TTC549 (cell line): ENCODE measurements around the gene PROP1.
"Not testable (repeated sequence)": the region's sequence is repeated elsewhere in the genome, so short reads cannot be mapped to it uniquely, and the experiment has no call there.

Experiments used
- FAIRE-seq: peaks from 2 replicates; lab custom pipeline; 2012; peaks lifted over from hg19 to GRCh38; lab: Jason Lieb, UNC

The PROP1 gene

DNA sequence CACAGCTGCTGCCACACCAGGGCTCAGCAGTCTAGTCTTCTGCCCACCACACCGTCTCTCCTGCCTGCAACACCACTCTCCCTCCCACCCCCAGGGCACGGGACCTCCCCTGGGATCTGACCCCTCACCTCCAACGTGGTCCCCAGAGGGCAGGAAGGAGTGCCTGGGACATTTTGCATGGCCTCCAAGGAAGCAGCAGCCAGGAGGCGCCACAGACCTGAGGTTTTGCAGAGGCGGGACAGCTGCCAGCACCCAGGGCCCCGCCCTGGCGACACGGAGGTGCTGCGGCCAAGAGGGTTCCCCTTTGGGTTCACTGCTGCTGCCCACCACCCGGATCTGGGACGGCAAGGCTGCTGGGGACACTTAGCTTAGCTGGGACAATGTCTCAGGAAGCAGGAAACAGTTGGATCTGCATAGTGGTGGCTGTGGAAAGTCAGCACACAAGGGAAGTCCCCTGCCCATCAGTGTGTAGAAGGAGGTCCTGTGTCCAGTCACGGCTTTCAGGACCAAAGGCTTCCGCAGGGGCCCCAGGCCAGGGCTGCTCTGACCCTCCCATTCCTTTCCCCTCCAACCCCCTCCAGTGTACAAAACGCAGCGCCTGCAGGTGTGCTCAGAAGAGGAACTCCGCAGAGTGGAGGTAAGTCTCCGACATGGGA lies 13.8 kb downstream of the PROP1 start:
- no peak for FAIRE-seq

DNA sequence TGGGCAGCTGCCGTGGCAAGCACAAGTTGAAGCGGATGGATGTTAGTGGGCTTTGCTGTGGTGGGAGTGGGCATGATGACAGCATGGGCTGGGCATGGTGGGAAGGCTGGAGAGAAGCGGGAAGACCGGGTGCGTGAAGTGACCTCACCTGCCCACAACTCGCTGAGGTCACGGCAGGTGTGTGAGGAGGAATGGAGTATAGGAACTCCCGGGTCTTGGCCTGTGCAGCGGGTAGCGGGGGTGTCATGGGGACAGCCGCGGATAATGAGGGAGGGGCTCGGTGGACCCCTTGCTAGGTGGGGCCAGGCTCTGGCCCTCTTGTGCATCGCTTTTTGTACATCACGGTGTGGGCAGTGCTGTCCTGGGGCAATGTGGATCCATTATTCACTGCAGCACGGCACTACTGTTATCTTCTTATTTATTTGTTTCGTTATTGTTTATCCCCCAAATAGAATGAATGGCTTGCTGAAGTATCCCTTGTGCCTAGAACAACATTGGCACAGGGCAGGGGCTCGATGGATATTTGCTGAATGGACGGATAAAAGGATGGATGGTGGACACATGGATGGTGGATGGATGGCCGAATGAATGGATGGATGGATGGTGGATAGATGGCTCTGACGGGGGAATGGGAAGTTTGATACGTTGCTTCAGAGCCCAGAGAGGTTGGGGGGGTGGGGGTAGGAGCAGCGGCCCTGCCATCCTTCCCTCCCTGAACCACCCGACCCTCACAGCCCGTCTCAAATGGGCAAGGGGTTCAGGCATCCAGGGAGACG lies 14.6 kb downstream of the PROP1 start:
- no peak for FAIRE-seq

DNA sequence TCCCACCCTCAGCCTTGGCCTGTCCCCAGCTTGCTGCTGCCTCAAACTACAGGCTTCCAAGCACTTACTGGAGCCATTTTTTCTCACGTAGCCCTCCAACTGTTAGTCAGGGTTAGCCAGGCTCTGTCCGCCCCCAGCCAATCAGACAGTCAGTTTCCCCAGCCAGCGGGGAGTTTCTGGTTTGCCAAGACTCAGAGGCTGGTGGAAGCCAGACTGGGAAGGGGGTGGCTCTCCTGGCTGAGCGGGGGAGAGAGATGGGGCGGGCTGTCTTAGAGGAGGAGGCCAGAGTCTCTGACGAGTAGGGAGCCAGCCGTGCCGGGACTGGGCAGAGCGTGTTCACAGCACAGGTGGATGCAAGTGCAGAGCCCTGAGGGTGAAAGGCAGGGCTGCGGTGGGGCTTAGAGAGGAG lies 15.3 kb downstream of the PROP1 start:
- FAIRE-seq: no peak

DNA sequence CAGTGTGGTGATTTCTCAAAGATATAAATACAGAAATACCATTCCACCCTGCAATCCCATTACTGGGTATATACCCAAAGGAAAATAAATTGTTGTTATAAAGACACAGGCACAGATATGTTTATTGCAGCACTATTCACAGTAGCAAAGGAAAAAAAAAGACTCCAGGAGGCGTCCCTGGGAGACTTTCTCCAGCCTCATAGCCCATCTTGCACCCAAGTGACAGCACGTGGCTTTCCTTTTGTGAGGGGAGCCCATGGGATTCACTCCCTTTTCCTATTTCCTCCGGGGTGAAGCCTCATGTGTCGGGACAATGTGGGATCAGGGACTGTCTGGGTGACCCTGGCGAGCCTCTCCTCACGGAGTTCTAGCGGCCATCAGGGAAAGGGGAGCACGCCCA lies 18.4 kb downstream of the PROP1 start:
- not testable (repeated sequence) for FAIRE-seq

DNA sequence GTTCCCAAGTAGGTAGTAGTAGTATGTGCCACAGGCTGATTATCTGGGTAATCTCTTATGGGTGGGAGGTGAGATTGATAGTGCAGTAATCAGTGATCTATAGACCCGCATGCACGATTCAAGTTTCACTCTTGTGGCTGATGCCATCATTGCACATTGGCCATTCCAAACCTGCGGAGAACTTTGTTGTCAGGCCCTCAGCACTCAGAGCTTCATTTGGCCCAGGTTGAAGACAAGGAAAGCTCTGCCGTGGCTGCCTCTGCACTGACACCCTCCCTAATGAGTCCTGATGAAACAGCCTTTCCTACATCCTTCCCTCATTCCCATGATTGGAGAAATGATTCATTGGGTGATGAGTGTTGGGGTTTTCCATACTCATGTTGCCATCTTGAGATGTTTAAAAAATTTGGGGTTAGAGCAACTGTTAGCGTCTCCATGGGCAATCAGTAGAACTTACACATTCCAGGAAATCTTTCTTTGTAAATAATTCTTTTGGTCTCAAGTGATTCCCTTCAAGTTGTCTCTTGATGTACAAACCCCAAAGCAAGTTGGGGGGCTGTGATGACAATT lies 22.9 kb downstream of the PROP1 start:
- FAIRE-seq: no peak

DNA sequence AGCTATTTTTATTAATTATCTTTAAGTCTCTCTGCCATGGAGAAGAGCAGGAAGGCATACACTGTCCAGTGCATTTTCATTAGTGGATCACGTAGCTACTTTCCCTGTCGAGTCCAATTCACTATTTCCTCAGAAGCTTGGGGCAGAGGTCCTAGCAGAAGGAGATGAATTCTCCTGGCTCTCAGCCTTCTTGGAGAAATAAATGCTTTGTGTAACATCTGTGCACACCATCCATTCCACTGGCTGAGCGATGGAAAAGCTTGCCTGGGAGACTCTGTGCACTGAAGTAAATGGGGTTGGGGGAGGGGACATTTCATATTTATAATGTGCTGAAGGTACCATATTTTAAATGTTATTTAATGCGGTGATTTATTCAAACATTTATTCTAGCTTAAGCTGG lies 23.4 kb downstream of the PROP1 start:
- FAIRE-seq: no peak

DNA sequence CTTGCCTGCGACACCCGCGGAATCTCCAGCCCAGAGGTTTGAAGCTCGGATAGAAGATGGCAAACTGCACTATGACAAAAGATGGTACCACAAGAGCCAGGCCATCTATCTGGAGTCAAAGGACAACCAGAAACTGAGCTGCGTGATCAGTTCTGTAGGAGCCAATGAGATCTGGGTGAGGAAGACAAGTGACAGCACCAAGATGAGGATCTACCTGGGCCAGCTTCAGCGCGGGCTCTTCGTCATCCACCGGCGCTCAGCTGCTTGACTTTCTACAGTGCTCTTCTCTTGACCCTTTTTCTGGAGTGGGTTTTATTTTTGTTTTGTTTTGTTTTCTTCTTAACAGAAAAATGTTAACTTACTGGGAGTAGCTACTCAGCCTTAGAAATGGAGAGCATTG lies 24.0 kb downstream of the PROP1 start:
- not testable (repeated sequence) for FAIRE-seq

DNA sequence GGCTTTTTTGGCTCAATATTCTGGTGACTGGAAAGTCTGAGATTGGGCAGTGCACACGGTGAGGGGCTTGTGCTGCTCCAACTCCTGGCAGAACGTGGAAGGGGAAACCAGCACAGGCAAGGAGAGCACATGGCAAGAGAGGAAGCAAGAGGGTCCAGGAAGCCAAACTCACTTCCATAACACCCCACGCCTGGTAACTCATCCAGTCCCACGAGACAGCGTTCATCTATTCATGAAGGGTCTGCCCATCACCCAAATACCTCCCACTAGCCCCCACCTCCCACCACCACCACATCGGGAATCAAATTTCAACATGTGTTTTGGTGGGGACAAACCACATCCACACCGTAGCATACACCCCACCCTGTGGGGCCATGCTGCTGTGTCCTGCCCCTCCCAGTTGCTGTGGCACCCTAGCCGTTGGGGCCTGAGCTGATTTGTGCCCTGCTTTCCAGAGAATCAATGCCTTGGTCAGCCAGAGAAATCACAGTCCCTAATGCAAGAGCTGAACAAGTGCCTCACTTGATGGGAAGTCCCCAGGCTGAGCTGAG lies 27.3 kb downstream of the PROP1 start:
- no peak for FAIRE-seq

DNA sequence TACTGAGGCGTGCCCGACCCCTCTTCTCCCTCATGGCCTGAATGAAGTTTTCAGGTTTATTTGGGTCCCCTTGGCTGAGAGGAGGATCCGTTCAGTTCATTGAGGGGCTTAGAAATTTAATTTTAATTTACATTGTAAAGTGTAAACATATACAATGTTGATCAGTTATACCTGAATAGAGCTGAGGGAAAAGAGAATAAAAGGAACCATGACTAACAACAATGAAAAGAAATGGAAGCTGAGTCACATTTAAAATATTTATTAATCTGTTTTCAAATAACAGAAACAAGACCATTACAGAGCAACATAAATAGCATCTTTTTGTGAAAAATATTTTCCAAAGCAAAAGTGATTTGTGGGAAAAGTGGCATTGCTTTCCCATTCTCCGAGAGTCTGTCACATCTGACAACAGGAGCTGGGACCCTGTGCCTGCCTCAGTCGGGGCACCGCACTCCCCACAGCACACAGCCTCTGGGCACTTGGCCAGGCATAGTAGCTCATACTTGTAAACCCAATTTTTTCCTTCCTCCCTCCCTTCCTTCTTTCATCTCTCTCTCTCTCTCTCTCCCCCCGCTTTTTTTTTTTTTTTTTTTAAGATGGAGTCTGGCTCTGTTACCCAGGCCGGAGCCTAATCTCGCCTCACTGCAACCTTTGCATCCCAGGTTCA lies 28.7 kb downstream of the PROP1 start:
- no peak for FAIRE-seq

DNA sequence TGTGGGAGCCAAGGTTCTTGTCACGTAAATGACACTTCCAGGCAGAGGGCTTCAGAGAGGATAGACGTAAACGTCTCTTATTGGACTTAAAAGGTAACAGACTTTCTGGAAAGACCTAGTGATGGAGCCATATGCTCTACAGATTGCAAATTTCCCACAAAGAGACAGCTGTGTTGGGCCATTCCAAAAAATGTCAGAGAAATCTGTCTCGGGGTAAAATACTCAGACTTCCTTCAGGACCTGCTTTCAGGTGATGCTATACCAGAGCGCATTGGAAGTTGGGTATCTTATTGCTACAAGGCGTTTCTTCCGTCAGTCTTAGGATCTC lies 29.2 kb downstream of the PROP1 start:
- no peak for FAIRE-seq

DNA sequence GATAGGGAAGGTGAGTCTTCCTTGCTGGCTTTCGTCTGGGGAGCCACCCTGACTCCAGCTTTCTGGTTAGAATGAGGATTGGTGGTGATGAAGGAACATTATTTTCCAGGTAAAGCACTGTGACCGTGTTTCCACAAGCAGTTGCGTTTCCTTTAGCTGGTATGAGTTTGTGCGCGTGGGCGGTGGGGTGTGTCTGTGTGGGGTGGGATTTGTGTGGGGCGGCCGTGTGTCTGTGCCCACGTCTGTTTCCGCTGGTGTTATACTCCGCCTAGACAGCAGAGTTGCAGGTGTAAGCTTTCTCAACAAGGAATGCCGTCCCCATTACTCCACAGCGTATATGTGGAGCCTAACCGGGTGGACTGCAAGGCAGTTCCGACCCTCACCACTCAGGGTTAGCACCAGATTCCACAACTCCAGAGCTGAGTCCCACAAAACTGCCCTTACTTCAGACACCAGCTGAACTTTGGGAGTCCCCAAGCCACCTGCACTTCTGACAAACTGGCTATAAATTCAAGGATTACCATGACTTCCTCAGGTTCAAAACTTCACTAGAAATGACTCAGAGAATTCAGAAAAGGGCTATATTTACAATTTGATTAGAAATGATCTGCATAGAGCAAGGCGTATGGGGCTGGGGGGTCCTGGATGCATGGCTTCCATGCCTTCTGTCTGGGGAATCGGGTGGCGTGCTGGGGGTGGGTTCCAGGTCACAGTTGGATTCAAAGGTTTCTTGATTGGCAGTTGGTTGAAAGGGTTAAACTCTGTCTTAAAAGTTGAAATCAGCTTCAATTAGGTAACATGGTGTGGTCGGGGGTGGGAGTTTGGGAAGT lies 29.8 kb downstream of the PROP1 start:
- FAIRE-seq: no peak

DNA sequence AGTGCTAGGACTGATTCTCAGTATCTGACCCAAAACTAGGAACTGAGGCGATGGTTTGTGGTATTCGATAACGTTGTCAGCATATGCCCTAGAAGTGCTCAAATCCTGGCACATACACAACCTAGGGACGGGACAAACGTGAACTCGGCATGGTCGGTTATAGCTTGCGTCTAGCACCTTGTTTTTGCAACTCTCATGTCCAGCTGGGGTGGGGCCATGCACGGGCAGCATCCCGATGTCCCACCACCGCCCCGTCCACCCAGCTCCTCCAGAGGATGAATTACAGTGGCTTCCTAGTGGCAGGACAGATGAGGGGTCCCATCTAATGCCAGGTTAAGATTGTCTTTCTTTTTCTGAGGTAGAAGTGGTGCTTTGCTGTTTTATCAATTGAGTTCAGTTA lies 31.6 kb downstream of the PROP1 start:
- FAIRE-seq: no peak

DNA sequence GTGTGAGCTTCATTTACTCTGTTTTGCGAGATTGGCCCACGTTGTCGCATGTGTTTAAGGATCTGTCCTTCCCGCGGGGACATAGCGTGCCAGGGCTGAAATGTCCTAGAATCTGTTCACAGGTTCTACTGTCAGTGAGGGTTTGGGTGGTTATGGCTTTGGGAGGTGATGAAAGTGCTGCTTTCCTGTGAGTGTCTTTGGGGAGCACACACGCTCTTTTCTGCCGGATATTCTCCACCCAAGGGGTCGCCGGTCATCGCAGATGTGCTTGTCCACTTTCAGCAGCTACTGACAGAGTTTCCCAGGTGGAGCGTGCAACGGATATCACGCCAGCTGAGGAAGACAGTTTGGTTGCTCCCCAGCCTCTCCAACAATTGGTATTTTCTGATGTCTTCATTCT lies 32.1 kb downstream of the PROP1 start:
- FAIRE-seq: no peak

DNA sequence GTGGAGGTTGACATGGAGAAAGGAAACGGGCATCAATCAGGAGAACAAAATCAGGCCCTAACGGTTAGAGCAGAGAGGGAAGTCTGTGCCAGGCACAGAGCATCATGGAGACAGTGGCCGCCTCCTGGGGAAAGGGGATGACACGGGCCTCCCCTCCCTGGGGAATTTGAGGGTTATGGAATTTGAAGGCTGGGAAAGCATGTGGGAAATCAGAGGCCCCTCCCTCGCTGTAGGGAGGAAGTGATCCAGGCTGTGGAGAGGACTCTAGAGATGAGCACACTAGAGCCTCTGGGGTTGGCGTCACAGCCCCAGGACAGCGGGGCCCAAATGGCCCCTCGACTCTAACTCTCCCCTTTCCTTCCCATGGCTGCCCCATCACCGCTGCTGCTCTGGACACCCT lies 36.7 kb downstream of the PROP1 start:
- FAIRE-seq: no peak

DNA sequence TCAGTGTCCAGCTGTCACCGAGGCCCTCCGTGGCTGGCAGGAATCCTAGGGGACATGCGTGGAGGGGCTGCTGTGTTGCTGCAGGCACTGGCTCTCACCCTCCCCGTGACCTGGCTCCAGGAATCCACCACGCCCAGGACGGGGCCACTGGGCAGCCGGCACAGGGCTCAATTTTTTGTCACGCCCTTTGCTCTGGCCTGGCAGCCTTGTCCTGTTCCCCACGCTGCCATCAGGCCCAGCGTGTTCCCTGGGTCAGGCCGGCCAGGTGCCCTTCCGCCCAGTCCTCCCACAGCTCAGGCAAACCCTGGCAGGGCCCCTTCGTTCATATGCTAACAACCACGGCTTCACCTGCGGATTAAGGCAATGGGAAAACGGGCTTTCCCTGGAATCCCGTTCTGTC lies 37.3 kb downstream of the PROP1 start:
- FAIRE-seq: no peak

DNA sequence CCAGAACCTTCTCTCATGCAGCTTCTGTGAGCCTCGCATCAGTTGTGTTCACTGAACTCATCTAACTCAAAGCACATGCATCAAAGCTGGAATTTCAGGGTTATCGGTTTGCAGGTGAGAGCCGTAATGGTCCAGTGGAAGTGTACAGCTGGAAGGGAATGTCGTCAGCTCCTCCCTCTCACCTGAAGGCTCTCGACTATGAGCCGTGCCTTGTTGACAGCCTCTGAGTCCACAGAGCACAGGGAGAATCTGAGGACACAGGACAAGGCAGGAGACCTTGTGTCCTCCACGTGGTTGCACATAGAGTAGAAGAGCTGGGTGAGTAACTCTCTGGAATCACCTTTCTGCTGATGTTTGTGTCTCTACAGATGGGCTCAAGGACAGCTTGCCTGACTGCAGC lies 38.8 kb downstream of the PROP1 start:
- FAIRE-seq: no peak

DNA sequence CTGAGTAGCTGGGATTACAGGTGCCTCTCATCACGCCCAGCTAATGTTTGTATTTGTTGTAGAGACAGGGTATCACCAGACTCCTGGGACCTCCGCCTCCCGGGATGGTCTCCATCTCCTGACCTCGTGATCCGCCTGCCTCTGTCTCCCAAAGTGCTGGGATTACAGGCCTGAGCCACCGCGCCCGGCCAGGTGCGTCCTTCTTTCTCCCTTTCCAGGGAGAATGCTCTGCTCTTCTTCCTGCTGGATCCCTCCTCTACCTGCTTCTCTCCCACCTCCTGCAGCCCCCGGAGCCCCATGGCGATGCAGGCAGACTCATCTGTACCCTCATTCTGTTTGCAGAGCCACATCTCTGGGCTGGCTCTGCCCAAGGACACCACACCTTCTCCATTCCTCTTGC lies 42.9 kb downstream of the PROP1 start:
- FAIRE-seq: not testable (repeated sequence)

DNA sequence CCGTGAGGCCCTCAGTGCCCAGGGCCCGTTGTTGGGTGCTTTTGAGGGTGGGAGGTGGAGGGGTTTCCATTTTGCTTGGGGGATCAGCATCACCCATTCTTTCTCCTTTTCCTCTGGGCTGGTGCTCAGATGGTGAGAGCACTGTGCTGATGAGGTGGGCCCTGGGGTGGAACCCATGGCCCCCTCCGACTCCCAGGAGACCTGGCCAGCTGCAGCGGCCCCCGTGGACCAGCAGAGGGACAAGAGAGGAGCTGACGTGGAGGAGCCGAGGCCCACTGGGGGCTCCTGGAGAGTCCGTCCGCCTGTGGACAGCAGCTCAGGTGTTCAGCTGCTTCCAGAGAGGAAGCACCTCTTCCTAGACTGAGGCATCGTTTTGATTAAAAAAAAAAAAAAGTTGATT lies 46.4 kb downstream of the PROP1 start:
- not testable (repeated sequence) for FAIRE-seq

DNA sequence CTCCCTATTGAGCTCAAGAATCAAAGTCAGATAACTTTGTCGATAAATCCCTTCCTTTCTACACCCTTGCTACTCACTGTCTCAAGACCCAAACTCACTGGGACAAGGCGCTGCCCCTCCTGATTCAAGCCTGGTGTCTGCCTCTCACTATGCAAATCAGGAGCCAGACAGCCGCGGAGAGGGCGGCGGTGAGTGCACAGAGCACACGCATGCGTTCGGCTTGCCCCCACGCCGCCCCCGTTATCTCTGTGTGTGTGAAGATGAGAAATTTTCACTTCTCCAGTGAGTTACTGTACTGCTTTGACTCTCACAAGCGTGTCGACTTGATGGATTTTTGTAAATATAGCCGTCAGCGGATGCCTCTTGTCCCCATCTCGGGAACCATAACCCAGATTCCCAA lies 47.0 kb downstream of the PROP1 start:
- FAIRE-seq: not testable (repeated sequence)

DNA sequence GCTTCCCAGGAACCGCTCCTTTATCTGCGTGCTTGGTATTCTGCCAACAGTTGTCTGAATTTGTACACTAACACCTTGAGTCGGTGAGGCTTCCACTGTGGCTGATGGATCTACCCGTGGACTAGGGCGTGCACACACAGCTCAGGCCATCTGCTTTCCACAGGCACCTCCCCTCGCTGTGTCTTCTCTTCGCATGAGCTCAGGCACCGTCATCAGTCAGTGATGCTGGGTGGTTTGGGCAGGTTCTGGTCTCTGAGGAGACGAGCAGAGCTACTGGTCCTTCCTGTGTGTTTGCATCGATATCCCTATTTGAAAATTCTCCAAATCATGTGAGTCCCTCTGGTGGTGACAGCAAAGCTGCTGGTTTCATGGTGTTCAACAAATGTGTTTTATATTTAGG lies 48.1 kb downstream of the PROP1 start:
- FAIRE-seq: not testable (repeated sequence)

DNA sequence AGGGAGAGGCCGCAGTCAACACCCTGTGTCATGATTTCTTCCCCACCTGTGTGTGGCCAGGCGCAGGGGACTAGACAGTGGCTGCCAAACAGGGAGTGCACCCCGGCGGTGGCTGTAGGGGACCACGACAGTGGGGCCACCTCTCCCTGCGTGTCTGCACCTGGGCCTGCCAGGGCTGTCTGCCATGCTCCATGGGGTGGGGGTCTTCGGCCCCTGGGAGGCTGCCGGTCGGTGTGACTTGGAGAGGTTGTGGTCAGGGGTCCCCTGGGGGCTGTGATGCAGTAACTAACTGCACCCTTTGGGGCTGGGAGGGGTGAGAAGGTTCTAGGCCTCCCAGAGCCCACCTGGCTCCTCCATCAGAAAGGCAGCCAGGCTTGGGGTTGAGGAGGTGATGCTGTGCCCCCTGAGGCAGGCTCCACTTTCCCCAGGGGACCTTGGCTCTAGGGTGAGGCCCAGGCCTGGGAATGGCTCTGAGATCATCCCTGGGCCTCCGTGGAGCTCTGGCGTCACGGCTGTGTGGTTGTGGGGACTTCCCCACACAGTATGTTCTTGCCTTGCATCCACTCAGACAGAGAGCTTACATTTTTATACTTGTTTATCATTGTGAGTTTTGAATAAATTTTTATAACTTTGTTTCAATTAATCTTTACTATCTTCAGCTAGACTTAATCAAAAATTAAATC lies 50.3 kb downstream of the PROP1 start:
- not testable (repeated sequence) for FAIRE-seq
